Loucy (cell line): Measurements from ENCODE around the gene EEFSEC.

Experiments
- CTCF ChIP-seq: fragments of 200-600 bp; sonication (generic); conservative IDR thresholded peaks from 2 replicates; pipeline ENCODE4 v1.5.1; 2014; ENCODE audit warnings: mild to moderate bottlenecking, antibody characterized with exemption, low read length
- EZH2phosphoT487 ChIP-seq: fragments of 200-600 bp; IDR thresholded peaks from 2 replicates; pipeline ENCODE4 v1.6.1; 2018; ENCODE audit warnings: antibody characterized with exemption, mild to moderate bottlenecking, moderate library complexity, borderline replicate concordance

- TF ChIP-seq CTCF (no peak), EZH2phosphoT487 (no peak)
Measured at GRCh38 chr3:128187495-128187894, 34.2 kb downstream of the EEFSEC start.
